B cell (primary cell): Measurements from ENCODE around the gene HNRNPC. TPM values are rescaled to one million over a fixed set of nuclear protein-coding genes. Genes with fewer than 3 reads are reported as not detected.
"Not testable (repeated sequence)": the region's sequence is repeated elsewhere in the genome, so short reads cannot be mapped to it uniquely, and the experiment has no call there.

Source experiments
- ATAC-seq: fragments of 200-7000 bp; cut with Tn5 transposase; one replicate; pipeline ENCODE4 v1.10.0; 2021; ENCODE audit warnings: low read depth, mild to moderate bottlenecking, moderate number of reproducible peaks, moderate library complexity
- CTCF ChIA-PET: fragments of 350-600 bp; sonication (Branson Sonifier 250); formaldehyde crosslinking; loops from one replicate; lab custom pipeline; 2021; ENCODE audit warnings: antibody characterized with exemption, inconsistent platforms; lab: Charles Lee
- POLR2A ChIA-PET: fragments of 350-600 bp; sonication (Branson Sonifier 250); formaldehyde crosslinking; loops from one replicate; lab custom pipeline; 2021; ENCODE audit warnings: antibody characterized with exemption; lab: Charles Lee
- DNase-seq: peaks from one replicate; pipeline ENCODE4 v3.0.0; 2013
- H2AFZ ChIP-seq: 2 replicates; pipeline ENCODE4 v1.6.1; 2012; ENCODE audit warnings: mild to moderate bottlenecking, low read depth, low read length; ENCODE audit not compliant: insufficient read depth, poor library complexity, severe bottlenecking
- H3K27ac ChIP-seq, 2 donors: 1 replicate in 1 of 2; 2 replicates in 1 of 2; pipeline ENCODE4 v1.5.1; 2012 to 2013; ENCODE audit warnings: low read length in 2 of 2, mild to moderate bottlenecking in 2 of 2, moderate library complexity in 1 of 2
- H3K27me3 ChIP-seq, 4 experiments: fragments of 200-600 bp in 1 of 4; sonication (generic) in 1 of 4; replicated peaks in 1 of 4; 1 replicate in 2 of 4; 2 replicates in 2 of 4; pipeline versions ENCODE4 v1.6.1 to v1.7.0; 2013 to 2016; ENCODE audit warnings: low read length in 3 of 4, mild to moderate bottlenecking in 2 of 4, mixed read lengths in 1 of 4, moderate library complexity in 1 of 4; ENCODE audit not compliant: insufficient read depth in 4 of 4, control insufficient read depth in 3 of 4; ENCODE audit errors: control extremely low read depth in 1 of 4
- H3K36me3 ChIP-seq, 2 experiments: replicated peaks in 1 of 2; 1 replicate in 1 of 2; 2 replicates in 1 of 2; pipeline versions ENCODE4 v1.6.1 to v1.7.1; 2013; ENCODE audit warnings: low read length in 1 of 2; ENCODE audit not compliant: insufficient read depth in 2 of 2, control insufficient read depth in 1 of 2; ENCODE audit errors: control extremely low read depth in 1 of 2, extremely low read depth in 1 of 2
- H3K4me1 ChIP-seq, 2 donors: fragments of 200-600 bp in 1 of 2; sonication (generic) in 1 of 2; 1 replicate in 1 of 2; 2 replicates in 1 of 2; pipeline versions ENCODE4 v1.5.1 to v1.6.1; 2013 to 2017; ENCODE audit warnings: low read length in 2 of 2; ENCODE audit not compliant: control insufficient read depth in 2 of 2, insufficient read depth in 2 of 2
- H3K4me2 ChIP-seq: replicated peaks from 2 replicates; pipeline ENCODE3; 2012; ENCODE audit warnings: mild to moderate bottlenecking, low read depth, low read length; ENCODE audit not compliant: poor library complexity, severe bottlenecking
- H3K4me3 ChIP-seq, 5 experiments: fragments of 200-600 bp in 1 of 5; sonication (generic) in 1 of 5; 1 replicate in 3 of 5; 2 replicates in 2 of 5; pipeline versions ENCODE4 v1.5.1 to v1.7.0; 2011 to 2016; ENCODE audit warnings: low read length in 4 of 5, mild to moderate bottlenecking in 4 of 5, low read depth in 2 of 5, control low read depth in 1 of 5, moderate library complexity in 1 of 5; ENCODE audit not compliant: insufficient read depth in 1 of 5; ENCODE audit errors: control extremely low read depth in 1 of 5, extremely low read depth in 1 of 5
- H3K79me2 ChIP-seq: fragments of 200-600 bp; sonication (generic); one replicate; pipeline ENCODE4 v1.6.0; 2016; ENCODE audit warnings: low read length; ENCODE audit not compliant: control insufficient read depth, insufficient read depth
- H3K9ac ChIP-seq: fragments of 200-600 bp; sonication (generic); 2 replicates; pipeline ENCODE4 v1.6.1; 2017; ENCODE audit warnings: mild to moderate bottlenecking, low read length, moderate library complexity
- H3K9me3 ChIP-seq, 3 donors: one replicate each; pipeline versions ENCODE4 v1.6.1 to v1.7.1; 2013; ENCODE audit warnings: low read length in 2 of 3; ENCODE audit not compliant: control insufficient read depth in 2 of 3, insufficient read depth in 1 of 3; ENCODE audit errors: control extremely low read depth in 1 of 3
- H4K20me1 ChIP-seq: 2 replicates; pipeline ENCODE4 v1.6.0; 2012; ENCODE audit warnings: mild to moderate bottlenecking, low read length; ENCODE audit not compliant: insufficient read depth, control insufficient read depth, poor library complexity, severe bottlenecking
- H3K27ac Mint-ChIP-seq: one replicate; pipeline ENCODE4 v1.8.0; 2021; ENCODE audit warnings: mixed read lengths
- H3K27me3 Mint-ChIP-seq: one replicate; pipeline ENCODE4 v1.8.0; 2021; ENCODE audit warnings: mixed read lengths
- H3K4me1 Mint-ChIP-seq: one replicate; pipeline ENCODE4 v1.8.0; 2021; ENCODE audit warnings: mixed read lengths
- H3K4me3 Mint-ChIP-seq: one replicate; pipeline ENCODE4 v1.8.0; 2021; ENCODE audit warnings: mixed read lengths
- H3K9me3 Mint-ChIP-seq: one replicate; pipeline ENCODE4 v1.8.0; 2022; ENCODE audit warnings: mixed read lengths; ENCODE audit not compliant: insufficient read depth
- EZH2 ChIP-seq: IDR thresholded peaks from 2 replicates; pipeline ENCODE4 v1.6.1; 2012; ENCODE audit warnings: borderline replicate concordance, low read depth, mild to moderate bottlenecking, moderate library complexity, low read length; ENCODE audit not compliant: insufficient read depth, poor library complexity, severe bottlenecking
- WGBS: methylation state at CpG from one replicate; pipeline ENCODE4 v1.1.5; 2013; ENCODE audit warnings: missing lambda C conversion rate; ENCODE audit not compliant: insufficient coverage; 5-methylcytosine and 5-hydroxymethylcytosine counted together
- intact Hi-C: fragments of 100-400 bp; cut with micrococcal nuclease; formaldehyde crosslinking; loops from one replicate; pipeline ENCODE4 v1.10.0; 2022
- polyA plus RNA-seq: library from polyadenylated mRNA; depleted of rRNA; stranded (reverse); fragments of >200 nt; gene quantifications from 2 replicates; pipeline ENCODE4 v1.2.3, GENCODE V29; 2012
- total RNA-seq, 2 donors: library from RNA; stranded (reverse); fragments of 120-200 nt in 1 of 2; gene quantifications; 1 replicate in 1 of 2; 2 replicates in 1 of 2; pipeline versions ENCODE4 v1.2.3 to v1.2.4, GENCODE V29; 2013 to 2022
- TF ChIP-seq, protein P1 (sequence below): fragments of 200-600 bp; IDR thresholded peaks from one replicate; pipeline ENCODE4 v1.8.0; 2022; ENCODE audit warnings: antibody characterized with exemption, mild to moderate bottlenecking

Gene HNRNPC
- total and polyA plus RNA-seq, 2 donors (not counting 1 experiment from before 2014, with no cell fraction given) = 358 to 497 TPM

DNA sequence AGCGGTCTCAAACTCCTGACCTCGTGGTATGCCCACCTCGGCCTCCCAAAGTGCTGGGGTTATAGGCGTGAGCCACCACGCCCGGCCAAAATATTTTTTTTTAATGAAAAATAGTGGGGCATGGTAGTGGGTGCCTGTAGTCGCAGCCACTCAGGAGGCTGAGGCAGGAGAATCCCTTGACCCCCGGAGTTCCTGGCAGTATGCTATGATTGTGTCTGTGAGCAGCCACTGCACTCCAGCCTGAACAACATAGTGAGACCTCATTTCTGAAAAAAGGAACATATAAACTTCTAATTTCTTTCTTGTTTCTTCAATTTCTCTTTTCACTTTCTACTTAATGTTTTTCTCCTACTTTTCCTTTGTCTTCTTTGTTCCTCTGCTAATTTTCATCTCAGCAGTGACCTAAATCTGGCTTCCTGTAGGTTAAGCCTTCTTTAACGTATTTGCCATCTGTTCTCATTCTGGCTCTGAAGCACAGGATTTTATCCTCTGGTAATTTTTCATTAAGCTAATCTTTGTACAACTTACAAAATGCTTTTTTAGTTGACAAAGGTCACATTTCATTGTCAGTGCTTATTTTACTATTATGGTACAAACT is 6.1 kb upstream of the HNRNPC start:
- Mint-ChIP-seq H3K27ac (no peak overlapping the region), H3K4me3 (no peak overlapping the region), H3K27me3 (no peaks in the 10 kb centered on the region), H3K4me1 (peaks cover 2% of the 10 kb centered on the region), H3K9me3 (no peaks in the 10 kb centered on the region)
- H3K4me1 ChIP-seq = peaks cover 0 to 4% of the 10 kb centered on the region in 2 donors
- ATAC-seq (no peak), DNase-seq (no peak)
- WGBS = 87% methylated on average over 6 of the region's 9 CpGs
- H3K9me3 ChIP-seq = no peaks in the 10 kb centered on the region
- no peaks in the 10 kb centered on the region for H4K20me1 ChIP-seq
- intact Hi-C loops = no loop called here
- no peak overlapping the region for H3K4me2 ChIP-seq
- CTCF ChIA-PET = no interaction called here
- no peak overlapping the region for H3K27ac ChIP-seq
- H3K4me3 ChIP-seq = no peak overlapping the region
- no peak overlapping the region for H3K9ac ChIP-seq
- peak overlapping the region; percentile 51 for H2AFZ ChIP-seq
- H3K27me3 ChIP-seq = no peaks in the 10 kb centered on the region
- POLR2A ChIA-PET = no interaction called here
- peaks cover 14% of the 10 kb centered on the region for H3K79me2 ChIP-seq
- H3K36me3 ChIP-seq = no peaks in the 10 kb centered on the region
- TF ChIP-seq EZH2 = no peak
- TF ChIP-seq, protein P1, sequence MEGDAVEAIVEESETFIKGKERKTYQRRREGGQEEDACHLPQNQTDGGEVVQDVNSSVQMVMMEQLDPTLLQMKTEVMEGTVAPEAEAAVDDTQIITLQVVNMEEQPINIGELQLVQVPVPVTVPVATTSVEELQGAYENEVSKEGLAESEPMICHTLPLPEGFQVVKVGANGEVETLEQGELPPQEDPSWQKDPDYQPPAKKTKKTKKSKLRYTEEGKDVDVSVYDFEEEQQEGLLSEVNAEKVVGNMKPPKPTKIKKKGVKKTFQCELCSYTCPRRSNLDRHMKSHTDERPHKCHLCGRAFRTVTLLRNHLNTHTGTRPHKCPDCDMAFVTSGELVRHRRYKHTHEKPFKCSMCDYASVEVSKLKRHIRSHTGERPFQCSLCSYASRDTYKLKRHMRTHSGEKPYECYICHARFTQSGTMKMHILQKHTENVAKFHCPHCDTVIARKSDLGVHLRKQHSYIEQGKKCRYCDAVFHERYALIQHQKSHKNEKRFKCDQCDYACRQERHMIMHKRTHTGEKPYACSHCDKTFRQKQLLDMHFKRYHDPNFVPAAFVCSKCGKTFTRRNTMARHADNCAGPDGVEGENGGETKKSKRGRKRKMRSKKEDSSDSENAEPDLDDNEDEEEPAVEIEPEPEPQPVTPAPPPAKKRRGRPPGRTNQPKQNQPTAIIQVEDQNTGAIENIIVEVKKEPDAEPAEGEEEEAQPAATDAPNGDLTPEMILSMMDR = no peak

DNA sequence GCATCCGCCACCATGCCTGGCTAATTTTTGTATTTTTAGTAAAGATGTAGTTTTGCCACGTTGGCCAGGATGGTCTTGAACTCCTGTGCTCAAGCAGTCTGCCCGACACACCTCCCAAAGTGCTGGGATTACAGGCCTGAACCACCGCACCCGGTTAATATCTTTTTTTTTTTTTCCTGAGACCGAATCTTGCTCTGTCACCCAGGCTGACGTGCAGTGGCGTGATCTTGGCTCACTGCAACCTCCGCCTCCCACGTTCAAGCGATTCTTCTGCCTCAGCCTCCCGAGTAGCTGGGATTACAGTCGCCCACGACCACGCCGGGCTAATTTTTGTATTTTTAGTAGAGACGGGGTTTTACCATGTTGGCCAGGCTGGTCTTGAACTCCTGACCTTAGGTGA is 3.4 kb upstream of the HNRNPC start:
- DNase-seq, H2AFZ ChIP-seq, H3K36me3 ChIP-seq, H3K4me3 ChIP-seq, CTCF ChIA-PET, ATAC-seq, H3K27ac Mint-ChIP-seq, POLR2A ChIA-PET, H3K9me3 ChIP-seq, H3K9ac ChIP-seq, H3K4me3 Mint-ChIP-seq, H3K4me2 ChIP-seq, H3K27me3 Mint-ChIP-seq, intact Hi-C loops, H3K9me3 Mint-ChIP-seq, H3K27me3 ChIP-seq, H3K27ac ChIP-seq: not testable (repeated sequence)
- Histone ChIP-seq H3K79me2 (peaks cover 30% of the 10 kb centered on the region), H3K4me1 (peaks cover 10 to 17% of the 10 kb centered on the region in 2 donors), H4K20me1 (peaks cover 11% of the 10 kb centered on the region)
- WGBS = 93% methylated on average over 15 of the region's 17 CpGs
- H3K4me1 Mint-ChIP-seq = peaks cover 14% of the 10 kb centered on the region
